Activated naive CD8-positive, alpha-beta T cell treated with anti-CD3 and anti-CD28 coated beads, Interleukin-2, amount 50 U/mL, for 16 hours (primary cell): ENCODE data around the gene PPP2R5C.

ENCODE experiments used
- DNase-seq: peaks from one replicate; pipeline ENCODE4 v3.0.0-alpha.2; 2020; ENCODE audit warnings: low read depth, low spot score

PPP2R5C gene

DNA sequence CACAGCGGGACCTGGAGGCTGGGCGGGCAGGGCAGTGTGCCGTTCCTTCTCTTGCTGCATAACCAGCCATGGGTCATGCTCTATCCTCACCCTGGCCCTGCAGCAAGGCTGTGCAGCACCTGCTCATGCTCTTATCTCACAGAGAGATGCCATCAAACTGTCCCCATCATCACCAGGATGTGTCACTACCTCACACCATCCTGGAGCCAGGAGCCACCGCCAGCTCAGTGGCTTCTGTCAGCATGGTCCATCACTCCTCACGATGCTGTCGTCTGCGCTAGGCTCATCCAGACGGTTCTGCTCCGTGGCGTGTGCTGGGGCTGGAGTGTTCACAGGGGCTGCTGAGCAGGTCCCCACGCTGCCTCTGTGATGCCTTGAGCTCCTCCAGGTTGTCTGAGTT lies 125.7 kb downstream of the PPP2R5C start:
- DNase-seq, result no peak

DNA sequence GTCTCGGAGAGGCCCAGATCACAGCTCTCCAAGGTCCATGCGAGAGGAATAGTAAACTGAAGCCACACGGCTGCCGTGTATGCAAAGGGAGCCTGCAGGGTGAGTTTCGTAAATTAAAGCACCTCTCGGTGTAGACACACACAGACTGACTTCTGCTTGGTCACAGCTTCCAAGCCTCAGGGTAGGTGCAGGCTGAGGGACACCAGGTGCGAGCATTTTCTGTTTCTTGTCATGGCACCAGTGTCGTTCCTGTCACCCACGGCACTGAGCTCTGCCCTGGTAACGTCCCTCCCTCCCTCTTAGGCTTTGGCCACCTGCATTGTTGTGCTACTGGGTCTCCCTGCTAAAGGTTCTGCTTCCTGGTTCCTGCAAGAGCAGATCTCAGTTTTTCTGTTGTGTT lies 126.7 kb downstream of the PPP2R5C start:
- DNase-seq, result no peak

DNA sequence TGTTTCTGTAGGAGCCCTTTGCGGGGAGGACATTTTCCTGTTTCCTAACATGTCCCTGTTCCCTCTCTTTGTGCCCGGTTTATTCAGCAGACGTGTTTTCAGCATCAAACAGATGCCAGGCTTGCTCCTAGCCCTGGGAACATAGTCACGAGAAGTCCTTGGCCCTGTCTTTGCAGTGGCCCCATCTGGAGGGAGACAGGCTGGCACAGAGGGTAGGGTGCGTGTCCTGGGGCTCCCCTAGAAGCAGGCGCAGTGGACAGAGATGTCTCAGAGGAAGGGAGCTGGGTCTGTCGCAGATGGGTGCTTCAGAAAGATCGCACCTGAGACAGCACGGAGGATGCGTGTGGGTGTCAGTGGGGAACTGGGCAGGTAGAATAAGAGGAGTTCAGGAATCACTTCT lies 127.9 kb downstream of the PPP2R5C start:
- DNase-seq, result no peak

DNA sequence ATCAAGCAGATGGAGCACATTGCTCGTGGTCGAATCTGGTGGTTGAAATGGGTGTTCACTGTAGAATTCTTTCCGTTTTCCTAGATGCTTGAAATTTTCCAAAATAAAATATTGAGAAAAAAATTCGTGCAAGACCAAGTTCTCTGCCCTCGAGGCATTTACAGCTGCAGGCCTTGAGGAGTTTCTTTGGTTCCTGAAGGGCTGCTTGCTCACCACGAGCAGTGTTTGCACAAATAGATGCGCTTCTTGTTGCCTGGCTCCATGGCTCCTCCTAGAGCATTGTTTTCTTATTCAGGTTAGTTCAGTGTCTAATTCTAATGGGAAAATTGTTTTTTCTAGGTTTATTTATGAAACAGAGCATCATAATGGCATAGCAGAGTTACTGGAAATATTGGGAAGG lies 128.4 kb downstream of the PPP2R5C start:
- no peak for DNase-seq

DNA sequence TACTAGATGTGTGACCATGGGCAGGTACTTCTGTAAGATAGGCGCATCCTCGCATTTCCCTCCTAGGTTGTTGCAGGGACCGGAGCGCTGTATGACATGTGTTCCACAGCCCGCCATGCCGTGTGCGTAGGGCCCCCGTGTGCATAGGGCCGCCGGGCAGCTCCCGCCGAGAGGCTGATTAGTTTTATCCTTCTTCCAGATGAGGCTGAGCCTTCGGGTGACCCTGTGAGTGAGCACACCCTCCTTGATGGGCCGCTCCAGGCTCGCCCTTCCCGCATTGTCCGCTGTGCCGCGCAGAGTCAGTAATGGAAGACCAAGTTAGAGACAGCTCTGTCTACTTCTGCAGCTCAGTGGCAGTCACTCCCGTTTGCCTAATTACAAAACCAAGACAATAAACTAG lies 130.0 kb downstream of the PPP2R5C start:
- no peak for DNase-seq

DNA sequence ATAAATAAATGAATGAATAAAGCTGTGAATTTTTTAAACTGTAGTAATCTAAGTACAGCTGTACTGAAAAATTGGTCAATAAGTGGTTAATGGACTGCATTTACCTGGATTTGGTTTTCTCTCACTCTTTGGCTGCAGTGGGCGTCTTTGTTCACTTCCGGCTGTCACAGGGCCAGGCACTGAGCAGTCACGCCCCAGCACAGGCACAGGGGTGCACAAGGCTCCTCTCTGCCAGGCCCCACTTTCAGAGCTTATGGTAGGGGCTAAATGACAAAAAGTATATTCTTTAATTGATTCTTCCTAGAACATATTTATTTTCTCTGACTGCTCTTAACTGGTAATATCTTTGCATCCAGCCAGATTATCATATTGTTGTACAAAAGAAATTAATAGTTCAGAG lies 132.2 kb downstream of the PPP2R5C start:
- no peak for DNase-seq

DNA sequence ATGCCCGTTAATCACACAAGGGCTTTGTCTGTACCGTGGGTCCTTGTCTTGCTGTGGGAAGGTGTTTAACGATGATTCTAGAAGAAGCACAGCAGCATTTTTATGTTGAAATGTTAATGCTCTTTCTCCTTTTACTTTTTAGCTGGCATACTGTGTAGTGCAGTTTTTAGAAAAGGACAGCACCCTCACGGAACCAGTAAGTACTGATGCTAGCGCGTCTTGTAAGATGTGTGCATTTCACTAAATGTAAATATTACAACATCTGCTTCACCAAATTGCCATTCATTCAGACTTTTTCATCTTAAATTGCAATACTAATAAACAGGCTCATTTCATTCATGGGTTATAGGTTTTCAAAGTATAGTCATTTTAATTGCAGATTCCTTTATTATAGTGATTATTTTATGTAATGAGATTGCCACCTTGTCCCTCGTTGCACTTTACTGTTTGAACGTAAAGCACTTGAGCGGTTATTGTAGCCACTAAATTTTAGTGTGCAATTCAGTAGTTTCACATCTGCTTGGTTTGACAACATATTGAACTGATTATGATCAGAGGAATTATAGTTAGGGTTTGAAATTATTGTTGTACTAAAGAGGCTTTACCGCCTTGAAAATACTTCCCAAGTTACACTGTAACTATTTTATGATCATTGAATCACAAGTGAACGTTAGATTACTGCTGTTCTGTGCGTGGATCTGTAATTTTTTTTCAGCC lies 133.0 kb downstream of the PPP2R5C start:
- DNase-seq, result no peak

DNA sequence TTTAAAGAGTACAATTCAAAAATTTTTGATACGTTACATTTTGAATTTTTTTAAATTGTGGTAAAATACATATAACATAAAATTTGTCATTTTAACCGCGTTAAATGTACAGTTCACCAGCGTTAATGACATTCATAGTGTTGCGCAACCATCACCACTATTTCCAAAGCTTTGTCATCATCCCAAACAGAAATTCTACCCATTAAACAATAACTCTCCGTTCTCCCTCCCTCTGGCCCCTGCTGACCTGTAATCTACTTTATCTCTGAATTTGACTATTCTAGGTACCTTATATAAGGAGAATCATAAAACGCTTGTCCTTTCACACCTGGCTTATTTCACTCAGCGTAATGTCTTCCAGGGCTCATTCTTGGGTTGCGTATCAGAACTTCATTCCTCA lies 133.7 kb downstream of the PPP2R5C start:
- DNase-seq, result no peak

DNA sequence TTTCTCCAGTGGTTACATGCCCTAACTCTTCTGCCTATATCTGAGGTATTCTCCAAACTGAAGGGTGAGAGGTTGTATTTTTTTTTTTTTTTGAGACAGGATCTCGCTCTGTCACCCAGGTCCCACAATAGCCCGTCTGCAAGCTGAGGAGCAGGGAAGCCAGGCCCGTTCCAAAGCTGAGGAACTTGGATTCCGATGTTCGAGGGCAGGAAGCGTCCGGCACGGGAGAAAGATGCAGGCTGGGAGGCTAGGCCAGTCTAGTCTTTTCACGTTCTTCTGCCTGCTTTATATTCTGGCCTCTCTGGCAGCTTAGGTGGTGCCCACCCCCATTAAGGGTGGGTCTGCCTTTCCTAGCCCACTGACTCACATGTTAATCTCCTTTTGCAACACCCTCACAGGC lies 135.8 kb downstream of the PPP2R5C start:
- no peak for DNase-seq

DNA sequence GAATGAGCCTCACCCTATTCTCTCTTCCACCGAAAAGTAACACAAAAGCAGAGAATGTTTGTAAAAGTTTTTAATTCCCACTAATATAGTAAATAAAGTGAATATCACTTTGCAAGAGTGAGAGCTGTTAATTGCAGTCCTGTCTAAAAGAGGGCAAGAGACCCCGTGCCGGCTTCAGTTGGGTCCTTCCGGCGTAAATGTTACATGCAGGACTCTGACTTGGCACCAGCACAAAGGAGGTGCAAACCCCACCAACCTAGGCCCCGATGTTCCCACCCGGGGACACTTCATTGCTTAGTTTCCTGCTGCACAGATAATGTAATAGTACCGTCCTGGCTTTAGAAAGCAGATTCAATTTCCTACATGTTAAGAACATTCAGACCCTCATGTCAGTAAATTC lies 136.9 kb downstream of the PPP2R5C start:
- DNase-seq, result no peak

DNA sequence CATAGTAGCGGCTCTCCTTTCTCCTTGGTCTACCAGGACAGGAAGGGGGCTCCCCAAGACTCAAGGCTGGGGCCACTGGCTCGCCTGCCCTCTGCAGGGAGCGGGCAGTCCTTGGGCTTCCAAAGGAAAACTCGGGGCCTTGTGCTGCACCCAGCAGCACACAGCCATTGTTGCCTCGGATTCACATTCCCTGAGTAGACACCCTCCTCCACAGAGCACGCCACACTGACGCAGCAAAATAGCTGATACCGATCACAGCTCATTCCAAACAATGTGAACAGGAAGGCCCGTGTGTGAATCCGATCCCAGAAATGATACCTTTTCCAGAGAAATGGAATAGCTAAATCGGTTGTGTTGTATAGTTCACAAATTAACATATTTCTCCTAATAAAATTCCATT lies 137.8 kb downstream of the PPP2R5C start:
- DNase-seq, result no peak

DNA sequence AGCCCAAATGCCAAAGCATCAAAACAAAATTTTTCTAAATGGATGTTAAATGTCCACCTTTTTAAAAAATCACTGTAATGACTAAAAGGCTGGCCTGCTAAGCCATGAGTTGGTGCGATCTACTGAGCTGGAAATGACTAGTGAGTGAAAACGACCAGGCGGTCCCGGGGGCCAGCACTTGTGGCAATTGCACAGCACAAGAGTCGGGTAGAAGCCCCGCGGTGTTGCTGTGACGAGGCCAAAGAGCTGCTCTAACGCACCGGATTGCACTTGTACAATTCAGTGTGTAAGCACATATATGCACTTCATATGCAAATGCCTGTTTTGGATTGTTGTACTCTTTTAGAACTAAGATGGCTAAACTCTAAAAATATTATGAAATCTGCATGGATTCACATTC lies 138.7 kb downstream of the PPP2R5C start:
- no peak for DNase-seq

DNA sequence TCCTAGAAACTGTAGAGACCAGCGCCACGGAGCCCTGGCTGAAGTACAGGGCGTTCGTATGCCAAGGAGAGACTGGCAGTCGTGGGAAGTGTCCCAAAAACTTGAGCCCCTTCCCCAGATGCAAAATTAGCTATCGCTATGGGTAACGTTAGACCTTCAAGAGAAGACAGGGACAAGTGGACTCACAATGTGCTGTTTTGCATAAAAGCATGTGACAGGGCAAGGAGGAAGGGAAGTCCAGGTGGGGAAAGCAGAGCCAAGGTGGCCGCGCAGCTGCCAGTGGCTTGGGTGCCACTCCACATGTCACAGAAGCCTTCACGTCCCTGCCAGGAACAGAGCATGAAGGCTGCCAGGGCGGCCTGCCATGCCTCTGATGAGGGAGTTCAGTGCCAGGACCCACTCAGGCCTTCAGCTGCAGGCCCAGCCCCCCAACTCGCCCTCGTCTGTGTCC lies 141.6 kb downstream of the PPP2R5C start:
- no peak for DNase-seq

DNA sequence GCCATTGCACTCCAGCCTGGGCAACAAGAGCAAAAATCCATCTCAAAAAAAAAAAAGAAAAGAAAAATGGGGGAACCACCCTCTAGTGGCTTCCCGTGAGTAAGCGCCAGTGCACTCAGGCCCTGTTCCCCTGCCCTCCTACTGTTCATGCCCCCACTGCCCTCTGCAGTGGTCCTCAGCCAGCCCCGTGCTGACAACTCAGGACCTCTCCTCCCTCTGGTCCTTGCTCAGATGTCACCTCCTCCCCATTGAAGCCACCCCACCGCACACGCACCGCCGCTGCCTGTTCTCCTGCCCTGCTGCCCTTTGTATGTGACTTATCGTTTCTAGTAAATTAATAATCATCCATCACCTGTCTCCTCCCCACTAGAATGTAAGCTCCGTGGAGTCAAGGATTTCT lies 144.1 kb downstream of the PPP2R5C start:
- DNase-seq, result no peak

DNA sequence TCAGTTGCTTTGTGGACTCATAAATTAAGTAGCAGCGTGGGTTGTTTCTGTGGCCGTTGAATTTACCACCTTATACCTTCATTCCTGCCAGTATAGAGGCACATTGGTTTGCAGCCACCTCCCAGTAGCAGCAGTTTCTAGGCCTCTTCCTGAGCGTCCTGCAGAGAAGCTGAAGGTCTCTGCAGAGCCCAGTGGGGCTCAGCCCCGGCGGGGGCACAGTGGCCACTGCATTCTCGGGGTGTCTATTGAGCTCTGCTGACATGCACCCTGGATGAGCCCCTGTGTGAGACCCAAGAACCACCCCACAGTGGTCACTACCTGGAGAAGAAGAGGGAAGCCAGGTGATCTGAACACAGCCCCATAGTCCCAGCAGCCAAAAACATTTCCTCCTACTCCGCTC lies 145.1 kb downstream of the PPP2R5C start:
- no peak for DNase-seq

DNA sequence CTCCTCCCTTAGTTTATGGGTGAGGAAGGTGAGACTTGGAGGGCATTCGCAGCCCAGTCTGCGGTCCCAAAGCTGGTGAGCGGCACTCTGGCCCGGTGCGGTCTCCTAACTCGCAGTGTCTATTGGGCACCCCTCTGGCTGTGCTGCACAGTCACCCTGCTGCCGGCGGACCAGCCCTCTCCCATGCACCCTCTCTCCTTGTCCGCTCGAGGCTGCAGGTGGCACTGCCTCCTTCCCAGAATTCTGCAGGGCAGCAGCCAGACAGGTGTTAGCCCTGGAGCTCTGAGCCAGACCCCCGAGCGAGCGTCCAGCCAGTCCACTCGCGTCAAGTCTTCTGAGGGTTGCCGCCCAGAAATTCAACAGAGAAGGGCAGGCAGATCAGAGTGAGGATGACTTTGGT lies 146.1 kb downstream of the PPP2R5C start:
- DNase-seq, result no peak

DNA sequence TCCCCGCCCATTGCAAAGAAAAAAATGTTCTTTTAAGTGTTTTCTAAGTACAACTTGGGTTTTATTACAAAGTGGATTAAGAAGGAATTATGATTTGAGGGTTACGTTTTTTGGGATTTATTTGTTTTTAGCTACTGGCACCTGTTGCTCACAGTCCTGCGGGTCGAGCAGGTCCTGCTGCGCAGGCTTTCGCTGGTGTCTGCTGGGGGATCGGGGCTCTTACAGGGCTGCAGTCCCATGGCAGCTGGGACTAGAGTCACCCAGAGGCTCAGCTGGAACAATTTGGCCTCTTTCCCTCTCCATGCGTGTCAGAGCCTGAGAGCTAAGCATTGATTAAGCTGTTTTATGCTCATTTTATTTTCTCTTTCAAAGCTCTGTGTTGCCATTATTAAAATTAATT lies 147.3 kb downstream of the PPP2R5C start:
- DNase-seq, result no peak

DNA sequence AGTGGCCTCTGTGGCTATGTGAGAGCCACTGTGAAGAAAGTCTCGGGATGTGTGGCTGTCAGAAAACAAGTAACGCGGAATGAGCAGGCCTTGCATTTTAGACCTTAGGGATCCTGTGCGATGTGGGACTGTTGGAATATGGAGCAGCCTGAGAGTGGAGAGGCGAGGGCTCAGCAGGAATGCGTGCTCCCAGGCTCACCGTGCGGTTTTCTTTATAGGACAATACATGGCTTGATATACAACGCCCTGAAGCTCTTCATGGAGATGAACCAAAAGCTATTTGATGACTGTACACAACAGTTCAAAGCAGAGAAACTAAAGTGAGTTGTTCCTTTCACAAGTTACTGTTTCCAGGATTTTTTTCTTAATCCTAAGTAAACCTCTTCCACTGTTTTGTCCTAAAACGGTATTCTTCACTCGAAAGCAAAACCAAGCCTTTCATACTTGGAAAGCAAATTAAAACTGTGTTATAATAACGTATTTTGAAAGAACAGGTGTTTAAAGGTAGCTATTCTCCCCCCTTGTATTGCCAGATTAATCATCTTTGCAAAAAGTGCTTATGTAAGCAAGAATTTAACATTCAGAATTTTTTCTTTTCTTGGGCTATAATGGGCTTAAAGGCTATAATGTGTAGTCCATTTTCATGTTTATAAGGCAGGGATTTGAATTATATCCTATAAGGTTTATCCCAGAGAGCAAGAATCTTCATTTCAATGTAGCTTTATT lies 148.0 kb downstream of the PPP2R5C start:
- no peak for DNase-seq

DNA sequence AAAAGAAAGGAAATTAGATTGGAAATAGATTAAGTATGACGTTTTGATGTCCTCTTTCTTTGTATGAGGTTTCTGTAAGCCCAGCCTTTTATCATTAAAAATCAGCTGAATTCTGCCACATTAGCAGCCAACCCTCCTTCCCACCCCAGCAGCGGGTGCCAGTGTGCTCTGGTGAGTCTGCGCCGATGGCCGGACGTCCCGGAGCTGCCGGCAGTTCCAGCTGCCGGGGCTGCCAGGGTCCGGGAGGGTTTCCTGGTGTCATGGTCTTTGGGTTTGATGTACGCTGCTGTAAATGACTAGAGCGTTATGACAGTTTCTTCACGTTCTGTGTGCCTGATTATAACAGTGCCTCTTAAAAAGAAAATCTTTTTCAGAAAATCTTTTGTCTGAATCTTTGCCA lies 151.3 kb downstream of the PPP2R5C start:
- no peak for DNase-seq

DNA sequence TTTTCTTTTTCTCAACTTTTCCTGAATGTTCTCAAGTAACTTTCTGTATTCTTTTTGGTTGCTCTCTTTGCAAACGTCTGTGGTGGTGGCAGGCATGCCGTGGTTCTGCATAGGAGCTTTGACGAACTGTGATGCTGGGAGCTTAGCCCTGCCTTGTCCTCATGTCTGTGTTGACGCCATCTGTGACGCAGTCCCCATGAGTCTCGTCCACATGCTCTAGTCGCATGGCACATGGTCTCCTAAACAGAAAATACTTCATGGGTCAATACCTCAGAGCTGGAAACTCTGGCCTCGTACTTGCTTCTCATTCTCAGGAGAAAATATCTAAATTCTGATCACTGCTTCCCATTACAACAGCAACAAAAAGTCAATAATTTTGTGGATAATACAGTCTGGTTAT lies 152.6 kb downstream of the PPP2R5C start:
- no peak for DNase-seq

DNA sequence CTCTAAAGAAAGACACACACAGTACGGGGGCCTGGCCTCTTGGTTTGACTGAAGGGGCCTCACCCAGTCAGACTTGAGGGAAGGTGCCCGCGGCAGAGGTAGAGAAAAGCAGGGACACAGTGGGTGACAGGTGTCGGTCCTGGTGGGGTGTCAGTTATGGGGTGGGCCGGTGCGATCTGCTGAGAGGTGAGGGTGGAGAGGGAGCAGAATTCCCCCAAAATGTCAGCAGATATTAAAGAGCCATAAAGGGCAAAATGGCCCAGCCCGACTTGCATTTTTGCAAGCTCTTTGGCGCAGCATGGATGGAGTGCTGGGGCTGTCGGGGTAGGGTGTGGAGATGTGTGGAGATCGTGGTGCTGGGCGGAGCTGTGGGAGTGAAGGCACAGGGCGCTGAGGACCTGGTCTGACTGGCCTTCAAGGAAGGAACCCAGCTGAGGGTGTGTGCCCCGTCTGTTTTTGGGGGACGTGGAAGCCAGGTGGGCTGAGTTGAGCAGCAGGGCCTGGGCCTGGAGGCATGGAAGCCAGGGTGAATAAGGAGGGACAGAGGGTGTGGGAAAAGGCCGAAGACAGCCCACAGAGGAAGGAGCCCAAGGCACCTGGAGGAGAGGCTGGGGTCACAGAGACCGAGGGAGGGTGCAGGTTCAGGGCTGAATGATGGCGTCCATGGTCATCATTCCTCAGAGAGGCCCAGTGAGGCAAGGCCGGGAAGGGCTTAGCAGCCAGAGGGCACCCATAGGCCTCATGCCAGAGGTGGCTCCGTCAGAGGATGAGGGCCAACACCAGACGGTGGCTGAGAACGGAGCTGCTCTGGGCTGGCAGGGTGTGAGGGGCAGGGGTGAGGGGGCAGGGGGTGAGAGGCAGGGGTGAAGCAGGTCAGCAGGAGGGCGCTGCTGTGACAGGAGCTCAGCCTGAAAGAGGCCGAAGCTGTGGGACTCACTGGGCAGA lies 154.6 kb downstream of the PPP2R5C start:
- DNase-seq, result no peak

DNA sequence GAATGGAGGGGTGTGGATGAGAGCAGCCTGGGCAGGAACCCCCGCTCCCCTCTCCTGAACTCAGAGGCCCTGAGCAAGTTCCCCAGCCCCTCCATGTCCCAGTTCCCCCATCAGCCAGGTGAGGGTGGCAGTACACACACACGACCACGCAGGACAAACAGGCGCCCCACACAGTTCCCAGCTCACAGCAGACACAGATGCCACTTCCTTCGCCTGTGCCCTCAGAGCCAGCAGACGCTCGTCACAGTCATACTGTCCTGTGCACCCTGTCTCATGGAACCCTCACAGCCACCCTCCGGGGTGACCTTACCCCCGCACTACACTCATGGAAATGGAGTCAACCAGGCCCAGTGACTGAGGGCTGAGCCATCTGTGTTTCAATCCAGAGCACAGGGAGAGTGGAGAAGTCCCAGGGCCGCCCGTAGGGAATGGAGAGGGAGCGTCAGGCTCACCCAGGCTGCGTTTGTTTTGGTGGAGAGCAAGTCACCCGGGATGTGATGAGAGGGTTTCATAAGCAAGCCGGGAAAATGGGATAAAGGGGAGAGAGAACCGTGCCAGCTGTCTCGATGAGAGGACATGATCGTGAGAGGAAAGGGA lies 155.4 kb downstream of the PPP2R5C start:
- no peak for DNase-seq
